Neural progenitor cell (in vitro differentiated cells): ENCODE measurements around the gene KRTAP5-9. TPM values are rescaled to one million over a fixed set of nuclear protein-coding genes. Genes with fewer than 3 reads are reported as not detected.

Experiments used
- DNase-seq: peaks from one replicate; pipeline ENCODE4 v3.0.0-alpha.2; 2016; ENCODE audit warnings: low spot score
- H2AFZ ChIP-seq: fragments of 200-600 bp; sonication (generic); replicated peaks from 2 replicates; pipeline ENCODE4 v1.6.1; 2016; ENCODE audit warnings: antibody characterized with exemption
- H3F3A ChIP-seq: fragments of 200-600 bp; sonication (generic); 2 replicates; pipeline ENCODE4 v1.6.1; 2016; ENCODE audit warnings: antibody characterized with exemption, low read depth
- H3K27ac ChIP-seq: fragments of 200-600 bp; sonication (generic); 2 replicates; pipeline ENCODE4 v1.5.1; 2016; ENCODE audit warnings: mild to moderate bottlenecking
- H3K27me3 ChIP-seq: fragments of 200-600 bp; sonication (generic); 2 replicates; pipeline ENCODE4 v1.6.1; 2016; ENCODE audit warnings: mild to moderate bottlenecking, moderate library complexity
- H3K36me3 ChIP-seq: fragments of 200-600 bp; sonication (generic); 2 replicates; pipeline ENCODE4 v1.5.1; 2016
- H3K4me1 ChIP-seq: fragments of 200-600 bp; sonication (generic); 2 replicates; pipeline ENCODE4 v1.6.1; 2016; ENCODE audit warnings: mixed run types
- H3K4me2 ChIP-seq: fragments of 200-600 bp; sonication (generic); 2 replicates; pipeline ENCODE4 v1.6.1; 2016
- H3K4me3 ChIP-seq: fragments of 200-600 bp; sonication (generic); 2 replicates; pipeline ENCODE4 v1.5.1; 2016
- H3K79me2 ChIP-seq: fragments of 200-600 bp; sonication (generic); 2 replicates; pipeline ENCODE4 v1.6.1; 2016; ENCODE audit warnings: low read depth
- H3K9ac ChIP-seq: fragments of 200-600 bp; sonication (generic); 2 replicates; pipeline ENCODE4 v1.6.1; 2016
- H3K9me3 ChIP-seq: fragments of 200-600 bp; sonication (generic); 2 replicates; pipeline ENCODE4 v1.5.1; 2016; ENCODE audit warnings: low read depth
- H4K20me1 ChIP-seq: fragments of 200-600 bp; sonication (generic); 2 replicates; pipeline ENCODE4 v1.6.1; 2016; ENCODE audit warnings: low read depth
- H3K27ac Mint-ChIP-seq: 3 replicates; pipeline ENCODE4 v1.8.0; 2021; ENCODE audit warnings: mixed read lengths
- H3K27me3 Mint-ChIP-seq: 2 replicates; pipeline ENCODE4 v1.8.0; 2022; ENCODE audit warnings: low read depth, mild to moderate bottlenecking, inconsistent platforms, moderate library complexity, mixed read lengths; ENCODE audit not compliant: insufficient read depth
- H3K36me3 Mint-ChIP-seq: 3 replicates; pipeline ENCODE4 v1.8.0; 2021; ENCODE audit warnings: mixed read lengths
- H3K4me1 Mint-ChIP-seq: 3 replicates; pipeline ENCODE4 v1.8.0; 2021; ENCODE audit warnings: mixed read lengths
- H3K4me3 Mint-ChIP-seq: 3 replicates; pipeline ENCODE4 v1.8.0; 2021; ENCODE audit warnings: mild to moderate bottlenecking, moderate library complexity, mixed read lengths
- H3K9me3 Mint-ChIP-seq: 3 replicates; pipeline ENCODE4 v1.8.0; 2020; ENCODE audit warnings: mixed read lengths
- CTCF ChIP-seq: fragments of 200-600 bp; sonication (generic); IDR thresholded peaks from 2 replicates; pipeline ENCODE4 v1.5.1; 2017; ENCODE audit warnings: antibody characterized with exemption, mild to moderate bottlenecking
- EZH2 ChIP-seq: fragments of 200-600 bp; sonication (generic); IDR thresholded peaks from 2 replicates; pipeline ENCODE4 v1.6.1; 2017; ENCODE audit warnings: antibody characterized with exemption, mild to moderate bottlenecking, moderate library complexity
- EZH2phosphoT487 ChIP-seq: fragments of 200-600 bp; sonication (generic); IDR thresholded peaks from 2 replicates; pipeline ENCODE4 v1.6.1; 2017; ENCODE audit warnings: antibody characterized with exemption
- total RNA-seq: library from RNA; depleted of rRNA; stranded (reverse); fragments of >200 nt; gene quantifications from 2 replicates; pipeline ENCODE4 v1.2.3, GENCODE V29; 2015; ENCODE audit warnings: low replicate concordance

KRTAP5-9 gene
- total RNA-seq, 1 donor from 2014 or later, result not detected

GRCh38 chr11:71545405-71545966, 2.7 kb upstream of the KRTAP5-9 start:
- no peaks in the 10 kb centered on the region for H3K36me3 ChIP-seq
- no peaks in the 10 kb centered on the region for H3F3A ChIP-seq
- no peak overlapping the region for H3K4me3 ChIP-seq
- Mint-ChIP-seq H3K36me3 (peaks cover 4% of the 10 kb centered on the region), H3K27me3 (peaks cover 8% of the 10 kb centered on the region), H3K4me1 (peaks cover 24% of the 10 kb centered on the region), H3K9me3 (peaks cover 14% of the 10 kb centered on the region), H3K4me3 (no peak overlapping the region), H3K27ac (no peak overlapping the region)
- H3K9ac ChIP-seq, result no peak overlapping the region
- H3K79me2 ChIP-seq, result no peaks in the 10 kb centered on the region
- no peaks in the 10 kb centered on the region for H3K9me3 ChIP-seq
- DNase-seq, result no peak
- no peaks in the 10 kb centered on the region for H3K4me1 ChIP-seq
- no peaks in the 10 kb centered on the region for H3K27me3 ChIP-seq
- no peak overlapping the region for H3K4me2 ChIP-seq
- TF ChIP-seq EZH2 (no peak), CTCF (no peak), EZH2phosphoT487 (no peak)
- no peak overlapping the region for H2AFZ ChIP-seq
- H3K27ac ChIP-seq, result no peak overlapping the region
- no peaks in the 10 kb centered on the region for H4K20me1 ChIP-seq

- TF ChIP-seq EZH2phosphoT487, result no peak
- TF ChIP-seq EZH2, result no peak
- TF ChIP-seq CTCF, result no peak
- H3K27ac ChIP-seq, result no peak overlapping the region
- H3K4me1 Mint-ChIP-seq, result peaks cover 21% of the 10 kb centered on the region
Observed at GRCh38 chr11:71548716-71549151, 514 bp downstream of the KRTAP5-9 start.

GRCh38 chr11:71551711-71552110, 3.5 kb downstream of the KRTAP5-9 start:
- H3F3A ChIP-seq, result no peaks in the 10 kb centered on the region
- Mint-ChIP-seq H3K27me3 (no peaks in the 10 kb centered on the region), H3K36me3 (no peaks in the 10 kb centered on the region)

More at GRCh38 chr11:71548716-71549151, 514 bp downstream of the KRTAP5-9 start:
- no peaks in the 10 kb centered on the region for H4K20me1 ChIP-seq
- Mint-ChIP-seq H3K27me3 (peaks cover 4% of the 10 kb centered on the region), H3K27ac (no peak overlapping the region), H3K36me3 (peaks cover 4% of the 10 kb centered on the region), H3K9me3 (peaks cover 10% of the 10 kb centered on the region), H3K4me3 (no peak overlapping the region)
- no peaks in the 10 kb centered on the region for H3K79me2 ChIP-seq
- H3K4me1 ChIP-seq, result no peaks in the 10 kb centered on the region
- no peak overlapping the region for H3K9ac ChIP-seq
- H3K4me3 ChIP-seq, result no peak overlapping the region
- DNase-seq, result peak; percentile 13
- H3K9me3 ChIP-seq, result no peaks in the 10 kb centered on the region
- no peaks in the 10 kb centered on the region for H3F3A ChIP-seq
- peak overlapping the region; percentile 26 for H2AFZ ChIP-seq
- H3K27me3 ChIP-seq, result no peaks in the 10 kb centered on the region
- H3K4me2 ChIP-seq, result no peak overlapping the region
- H3K36me3 ChIP-seq, result no peaks in the 10 kb centered on the region

More at GRCh38 chr11:71551711-71552110, 3.5 kb downstream of the KRTAP5-9 start:
- Histone ChIP-seq H3K27me3 (no peaks in the 10 kb centered on the region), H3K79me2 (no peaks in the 10 kb centered on the region), H3K27ac (no peak overlapping the region), H3K9ac (no peak overlapping the region), H2AFZ (no peak overlapping the region), H3K4me3 (no peak overlapping the region), H4K20me1 (no peaks in the 10 kb centered on the region), H3K4me2 (no peak overlapping the region), H3K36me3 (no peaks in the 10 kb centered on the region), H3K9me3 (no peaks in the 10 kb centered on the region), H3K4me1 (no peaks in the 10 kb centered on the region)
- DNase-seq, result no peak
- Mint-ChIP-seq H3K9me3 (peaks cover 2% of the 10 kb centered on the region), H3K4me1 (peaks cover 4% of the 10 kb centered on the region), H3K27ac (no peak overlapping the region), H3K4me3 (no peak overlapping the region)
- no peak for TF ChIP-seq CTCF
- no peak for TF ChIP-seq EZH2
- no peak for TF ChIP-seq EZH2phosphoT487
